Skeletal muscle tissue (tissue), 4 donors: Measurements from ENCODE around the gene KLK1. TPM values are rescaled to one million over a fixed set of nuclear protein-coding genes. Genes with fewer than 3 reads are reported as not detected.
"Not testable (repeated sequence)": the region's sequence is repeated elsewhere in the genome, so short reads cannot be mapped to it uniquely, and the experiment has no call there.

ENCODE experiments used
- H3K27ac ChIP-seq: one replicate; pipeline ENCODE4 v1.7.0; 2013; ENCODE audit warnings: mild to moderate bottlenecking, low read depth, low read length, inconsistent platforms
- H3K27me3 ChIP-seq, 3 donors: one replicate each; pipeline ENCODE4 v1.7.0; 2013; ENCODE audit warnings: low read length in 3 of 3; ENCODE audit not compliant: control insufficient read depth in 3 of 3, insufficient read depth in 3 of 3
- H3K36me3 ChIP-seq, 3 donors: one replicate each; pipeline ENCODE4 v1.7.0; 2013; ENCODE audit warnings: low read length in 3 of 3; ENCODE audit not compliant: control insufficient read depth in 3 of 3, insufficient read depth in 3 of 3
- H3K4me1 ChIP-seq, 3 donors: one replicate each; pipeline ENCODE4 v1.7.0; 2013; ENCODE audit warnings: low read length in 3 of 3, mild to moderate bottlenecking in 3 of 3; ENCODE audit not compliant: control insufficient read depth in 3 of 3, insufficient read depth in 3 of 3
- H3K4me3 ChIP-seq, 3 donors: one replicate each; pipeline ENCODE4 v1.7.0; 2013; ENCODE audit warnings: low read length in 3 of 3
- H3K9ac ChIP-seq, 3 donors: one replicate each; pipeline ENCODE4 v1.7.0; 2013; ENCODE audit warnings: low read length in 3 of 3, mild to moderate bottlenecking in 3 of 3, moderate library complexity in 2 of 3, low read depth in 1 of 3
- H3K9me3 ChIP-seq, 3 donors: one replicate each; pipeline ENCODE4 v1.7.0; 2013; ENCODE audit warnings: low read length in 3 of 3; ENCODE audit not compliant: control insufficient read depth in 3 of 3
- total RNA-seq: library from RNA; depleted of rRNA; stranded (reverse); fragments of >200 nt; gene quantifications from one replicate; pipeline ENCODE4 v1.2.3, GENCODE V29; 2014
- donor health status: Osteomylitis.

Gene KLK1
- total RNA-seq, 1 donor from 2014 or later = not detected

DNA sequence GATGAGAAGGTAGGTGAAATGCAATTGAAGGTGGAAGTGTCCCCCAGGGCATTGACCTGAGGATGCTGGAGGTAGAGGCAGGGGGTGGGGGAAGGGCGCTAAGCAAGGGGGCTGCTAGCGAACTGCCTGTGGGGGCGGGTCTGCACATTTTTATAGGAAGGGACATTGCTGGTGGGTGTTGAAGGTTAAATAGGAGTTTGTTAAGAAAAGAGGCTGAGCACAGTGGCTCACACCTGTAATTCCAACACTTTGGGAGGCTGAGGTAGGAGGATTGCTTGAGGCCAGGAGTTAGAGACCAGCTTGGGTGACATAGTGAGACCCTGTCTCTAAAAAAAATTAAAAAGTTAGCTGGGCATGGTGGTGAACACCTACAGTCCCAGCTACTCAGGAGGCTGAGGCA lies 38.9 kb downstream of the KLK1 start:
- Histone ChIP-seq H3K4me1 (peaks cover 0 to 2% (median 0%) of the 10 kb centered on the region in 3 donors), H3K27ac (no peak overlapping the region), H3K4me3 (no peak overlapping the region), H3K9me3 (no peaks in the 10 kb centered on the region), H3K27me3 (peaks cover 17 to 26% (median 26%) of the 10 kb centered on the region in 3 donors), H3K36me3 (no peaks in the 10 kb centered on the region), H3K9ac (no peak overlapping the region)

DNA sequence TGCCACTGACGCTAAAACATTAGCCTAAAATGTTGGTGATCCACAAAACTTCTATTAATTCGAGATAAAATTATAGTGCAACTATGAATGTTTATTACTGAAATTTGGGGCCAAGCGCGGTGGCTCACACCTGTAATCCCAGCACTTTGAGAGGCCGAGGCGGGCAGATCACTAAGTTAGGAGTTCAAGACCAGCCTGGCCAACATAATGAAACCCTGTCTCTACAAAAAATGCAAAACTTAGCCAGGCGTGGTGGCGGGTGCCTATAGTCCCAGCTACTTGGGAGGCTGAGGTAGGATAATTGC lies 39.8 kb downstream of the KLK1 start:
- H3K27me3 ChIP-seq = peaks cover 26 to 36% (median 35%) of the 10 kb centered on the region in 3 donors
- not testable (repeated sequence) for H3K9me3 ChIP-seq, H3K27ac ChIP-seq, H3K4me1 ChIP-seq, H3K9ac ChIP-seq, H3K4me3 ChIP-seq, H3K36me3 ChIP-seq

DNA sequence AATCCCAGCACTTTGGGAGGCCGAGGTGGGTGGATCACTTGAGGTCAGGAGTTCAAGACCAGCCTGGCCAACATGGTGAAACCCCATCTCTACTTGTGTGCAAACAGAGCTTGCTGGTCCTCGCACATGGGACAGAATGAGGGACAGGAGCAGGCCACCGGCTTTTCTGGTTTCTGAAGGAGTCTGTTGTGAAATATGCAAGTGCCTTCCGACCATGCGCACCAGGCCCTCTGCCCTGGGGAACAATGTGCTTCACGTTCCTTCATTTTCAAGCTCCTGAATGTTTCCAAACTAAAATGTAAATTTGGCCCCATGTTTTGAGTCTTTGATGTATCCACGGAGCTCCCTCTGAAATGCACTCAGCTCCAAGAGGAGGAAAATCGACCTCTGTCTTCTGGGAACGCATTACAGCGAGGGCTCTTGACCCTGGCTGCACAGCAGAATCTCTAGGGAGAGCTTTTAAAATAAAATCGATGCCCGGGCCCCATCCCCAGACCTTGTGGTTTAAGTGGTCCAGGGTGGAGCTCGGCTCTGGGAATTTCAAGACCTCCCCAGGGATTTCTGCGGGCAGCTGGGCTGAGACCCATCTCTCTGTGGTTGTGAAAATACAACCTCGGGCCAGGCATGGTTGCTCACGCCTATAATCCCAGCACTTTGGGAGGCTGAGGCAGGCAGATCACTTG lies 42.7 kb downstream of the KLK1 start:
- Histone ChIP-seq H3K27me3 (peaks cover 45 to 55% (median 51%) of the 10 kb centered on the region in 3 donors), H3K4me1 (peaks cover 0 to 2% (median 0%) of the 10 kb centered on the region in 3 donors), H3K9ac (no peak overlapping the region), H3K27ac (no peak overlapping the region), H3K9me3 (no peaks in the 10 kb centered on the region), H3K36me3 (no peaks in the 10 kb centered on the region), H3K4me3 (no peak overlapping the region)

DNA sequence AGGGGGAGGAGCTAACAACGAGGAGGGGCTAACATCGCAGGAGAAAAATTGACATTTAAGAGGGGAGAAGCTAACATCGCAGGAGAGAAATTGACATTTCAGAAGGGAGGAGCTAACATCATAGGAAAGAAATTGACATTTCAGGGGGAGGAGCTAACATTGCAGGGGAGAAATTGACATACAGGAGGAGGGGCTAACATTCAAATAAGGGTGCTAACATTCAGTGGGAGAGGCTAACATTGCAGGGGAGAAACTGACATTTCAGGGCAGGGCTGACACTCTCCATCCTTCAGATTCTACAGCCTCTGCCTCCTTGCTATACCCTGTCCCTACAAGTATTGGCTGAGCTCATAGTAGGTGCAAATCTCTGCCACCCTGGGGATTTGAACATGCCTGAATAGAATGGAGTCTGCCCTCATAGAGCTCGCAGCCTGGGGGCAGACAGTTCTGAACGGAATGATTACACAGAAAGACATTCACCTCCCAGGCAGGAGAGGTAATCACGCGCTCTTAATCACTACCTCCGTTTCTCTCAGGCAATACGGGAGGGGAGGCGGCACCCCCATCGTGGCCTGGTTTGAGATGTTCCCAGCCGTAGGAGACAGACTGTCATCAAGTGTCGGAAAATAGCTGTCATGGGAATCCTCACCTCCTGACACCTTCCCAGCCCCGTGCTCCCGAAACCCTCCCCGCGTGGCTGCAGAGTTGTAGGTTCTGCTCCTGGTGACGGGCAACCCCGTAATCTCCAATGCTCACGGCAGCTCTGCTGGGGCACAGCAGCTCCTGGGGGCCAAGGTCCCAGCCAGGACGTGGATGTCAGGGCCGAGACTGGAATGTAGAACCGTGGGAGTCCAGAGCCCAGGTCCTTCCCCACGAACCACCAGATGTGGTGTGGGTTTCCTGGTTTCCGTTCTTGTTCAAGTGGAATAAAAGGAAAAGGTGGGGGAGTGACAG lies 43.8 kb downstream of the KLK1 start:
- peaks cover 50 to 55% (median 54%) of the 10 kb centered on the region in 3 donors for H3K27me3 ChIP-seq
- no peak overlapping the region for H3K4me3 ChIP-seq
- H3K4me1 ChIP-seq = peaks cover 0 to 2% (median 0%) of the 10 kb centered on the region in 3 donors
- no peak overlapping the region for H3K9ac ChIP-seq
- no peaks in the 10 kb centered on the region for H3K9me3 ChIP-seq
- no peaks in the 10 kb centered on the region for H3K36me3 ChIP-seq
- no peak overlapping the region for H3K27ac ChIP-seq

DNA sequence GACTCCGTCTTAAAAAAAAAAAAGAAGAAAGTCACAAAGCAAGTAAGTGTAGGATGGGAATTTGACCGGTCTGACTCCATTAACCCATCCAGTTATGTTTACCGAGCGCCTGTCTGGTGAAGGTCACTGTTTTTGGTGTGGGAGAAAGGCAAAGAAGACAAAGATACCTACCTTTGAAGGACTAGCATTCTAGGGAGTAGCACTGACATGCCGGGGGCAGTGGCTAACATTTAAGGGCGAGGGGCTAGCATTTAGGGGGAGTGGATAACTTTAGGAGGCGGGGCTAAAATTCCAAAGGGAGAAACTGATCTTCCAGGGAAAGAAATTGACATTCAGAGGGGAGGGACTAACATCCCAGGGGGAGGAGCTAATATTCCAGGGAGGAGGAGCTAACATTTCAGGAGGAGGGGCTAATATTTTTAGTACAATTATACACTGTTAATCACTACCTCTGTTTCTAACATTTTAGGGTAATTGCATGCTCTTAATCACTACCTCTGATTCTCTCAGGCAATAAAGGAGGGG lies 44.6 kb downstream of the KLK1 start:
- peaks cover 51 to 55% (median 54%) of the 10 kb centered on the region in 3 donors for H3K27me3 ChIP-seq

DNA sequence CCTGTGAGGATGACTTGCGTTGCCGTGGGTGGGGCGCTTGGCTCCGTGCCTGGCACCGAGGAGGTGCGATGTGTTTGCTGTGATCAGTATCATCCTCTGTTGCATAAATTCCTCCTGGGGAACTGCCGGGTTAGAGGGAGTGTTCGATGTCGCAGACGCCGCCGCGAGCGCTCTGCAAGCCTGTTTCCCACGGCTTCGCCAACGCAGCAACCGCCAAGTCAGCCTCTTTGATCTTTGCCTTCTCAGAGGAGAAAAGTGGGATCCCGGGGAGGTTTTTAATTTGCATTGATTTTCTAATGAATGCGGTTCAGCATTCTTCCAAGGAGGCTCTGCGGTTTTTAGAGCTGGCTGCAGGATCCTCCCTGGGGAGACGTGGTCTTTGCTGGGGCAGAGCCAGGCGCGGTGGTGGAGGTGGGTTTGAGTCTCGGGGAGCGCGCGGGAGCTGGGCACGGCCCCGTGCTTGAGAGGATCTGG lies 45.7 kb downstream of the KLK1 start:
- no peak overlapping the region for H3K4me3 ChIP-seq
- peaks cover 49 to 53% (median 51%) of the 10 kb centered on the region in 3 donors for H3K27me3 ChIP-seq
- no peaks in the 10 kb centered on the region for H3K9me3 ChIP-seq
- no peak overlapping the region for H3K27ac ChIP-seq
- H3K4me1 ChIP-seq = no peaks in the 10 kb centered on the region
- no peaks in the 10 kb centered on the region for H3K36me3 ChIP-seq
- peak overlapping the region in 1 of 3 donors; percentile 10 for H3K9ac ChIP-seq

More for the DNA sequence above, 44.6 kb downstream of the KLK1 start:
- H3K27ac ChIP-seq = no peak overlapping the region
- H3K4me3 ChIP-seq = no peak overlapping the region
- H3K4me1 ChIP-seq = peaks cover 0 to 2% (median 0%) of the 10 kb centered on the region in 3 donors
- no peaks in the 10 kb centered on the region for H3K36me3 ChIP-seq
- H3K9me3 ChIP-seq = no peaks in the 10 kb centered on the region
- no peak overlapping the region for H3K9ac ChIP-seq

DNA sequence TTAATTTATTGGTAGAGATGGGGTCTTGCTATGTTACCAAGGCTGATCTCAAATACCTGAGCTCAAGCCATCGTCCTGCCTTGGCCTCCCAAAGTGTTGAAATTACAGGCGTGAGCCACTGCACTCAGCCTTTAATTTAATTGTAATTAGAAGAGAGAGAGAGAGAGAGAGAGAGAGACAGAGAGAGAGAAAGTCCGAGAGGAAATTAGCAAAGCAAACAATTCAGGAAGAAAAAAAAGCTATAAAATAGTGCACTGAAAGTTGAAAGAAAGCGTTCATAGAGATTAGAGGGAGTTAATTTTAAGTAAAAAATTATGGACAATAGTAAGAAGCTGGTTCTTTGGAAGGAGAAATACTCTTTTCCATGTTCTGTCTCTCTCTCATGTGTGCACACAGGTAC lies 46.3 kb downstream of the KLK1 start:
- Histone ChIP-seq H3K9ac (no peak overlapping the region), H3K4me3 (no peak overlapping the region), H3K9me3 (peaks cover 0 to 3% (median 0%) of the 10 kb centered on the region in 3 donors), H3K27ac (no peak overlapping the region), H3K4me1 (no peaks in the 10 kb centered on the region), H3K27me3 (peaks cover 44 to 47% (median 46%) of the 10 kb centered on the region in 3 donors), H3K36me3 (no peaks in the 10 kb centered on the region)

DNA sequence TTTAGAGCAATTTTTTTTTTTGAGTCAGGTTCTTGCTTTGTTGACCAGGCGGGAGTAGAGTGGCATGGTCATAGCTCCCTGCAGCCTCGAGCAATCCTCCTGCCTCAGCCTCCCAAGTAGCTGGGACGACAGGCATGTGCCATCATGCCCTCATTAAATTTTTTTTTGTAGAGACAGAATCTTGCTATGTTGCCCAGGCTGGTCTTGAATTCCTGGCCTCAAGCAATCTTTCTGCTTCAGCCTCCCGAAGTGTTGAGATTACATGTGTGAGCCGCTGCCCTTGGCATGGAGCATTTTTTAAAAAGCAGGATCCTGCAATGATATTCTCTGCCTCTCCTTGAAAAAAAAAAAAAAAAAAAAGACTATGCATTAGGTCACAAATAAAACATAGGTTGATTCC lies 47.5 kb downstream of the KLK1 start:
- Histone ChIP-seq H3K4me1 (no peaks in the 10 kb centered on the region), H3K4me3 (no peak overlapping the region), H3K9ac (no peak overlapping the region), H3K36me3 (no peaks in the 10 kb centered on the region), H3K9me3 (peaks cover 0 to 4% (median 0%) of the 10 kb centered on the region in 3 donors), H3K27ac (no peak overlapping the region), H3K27me3 (peaks cover 42 to 46% (median 43%) of the 10 kb centered on the region in 3 donors)

DNA sequence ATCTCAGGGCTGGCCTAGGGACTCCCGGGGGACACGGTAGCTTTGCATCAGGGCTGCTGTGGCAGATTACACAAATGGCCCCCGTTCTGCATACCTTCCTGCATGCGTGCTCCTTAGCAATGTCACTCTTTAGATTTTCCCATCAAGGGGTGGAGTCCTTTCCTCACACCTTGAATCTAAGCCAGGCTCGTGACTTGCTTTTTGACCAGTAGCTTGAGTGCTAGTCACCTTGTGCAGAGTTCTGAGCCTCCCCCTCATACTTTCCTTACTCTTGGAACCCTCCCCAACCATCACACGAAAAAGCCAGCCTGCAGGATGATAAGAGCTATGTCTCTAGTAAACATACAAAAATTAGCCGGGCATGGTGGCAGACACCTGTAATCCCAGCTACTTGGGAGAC lies 50.1 kb downstream of the KLK1 start:
- H3K27ac ChIP-seq = not testable (repeated sequence)
- peaks cover 15 to 28% (median 17%) of the 10 kb centered on the region in 3 donors for H3K27me3 ChIP-seq

DNA sequence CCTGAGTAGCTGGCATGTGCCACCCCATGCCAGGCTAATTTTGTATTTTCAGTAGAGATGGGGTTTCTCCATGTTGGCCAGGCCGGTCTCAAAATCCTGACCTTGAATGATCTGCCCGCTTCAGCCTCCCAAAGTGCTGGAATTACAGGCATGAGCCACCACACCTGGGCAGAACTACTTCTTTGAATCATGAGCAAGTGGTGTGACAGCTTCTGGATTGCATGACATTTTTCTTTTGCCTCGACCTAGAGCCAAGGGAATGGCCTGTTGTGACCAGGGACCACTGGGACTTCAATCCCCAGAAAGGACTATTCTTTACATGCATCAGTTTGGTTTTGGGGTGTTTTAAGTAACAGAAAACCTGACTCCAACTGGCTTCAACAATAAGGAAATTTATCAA lies 50.7 kb downstream of the KLK1 start:
- H3K9ac ChIP-seq, H3K27ac ChIP-seq, H3K4me3 ChIP-seq, H3K9me3 ChIP-seq, H3K4me1 ChIP-seq, H3K36me3 ChIP-seq: not testable (repeated sequence)
- H3K27me3 ChIP-seq = peaks cover 10 to 23% (median 11%) of the 10 kb centered on the region in 3 donors

More for the DNA sequence above, 50.1 kb downstream of the KLK1 start:
- H3K9me3 ChIP-seq, H3K4me1 ChIP-seq, H3K36me3 ChIP-seq, H3K4me3 ChIP-seq, H3K9ac ChIP-seq: not testable (repeated sequence)
